Rectal smooth muscle tissue (tissue), 1 donor: ENCODE data around the gene PACSIN1.
A peak's percentile ranks its signal among the peaks of the same experiment; 100 is the strongest.

ENCODE experiments used
- H3K27ac ChIP-seq: one replicate; pipeline ENCODE4 v1.7.0; 2013; ENCODE audit warnings: low read depth, low read length, inconsistent platforms
- H3K27me3 ChIP-seq: one replicate; pipeline ENCODE4 v1.7.0; 2013; ENCODE audit warnings: low read length; ENCODE audit not compliant: control insufficient read depth, insufficient read depth
- H3K36me3 ChIP-seq: one replicate; pipeline ENCODE4 v1.7.0; 2013; ENCODE audit warnings: low read length; ENCODE audit not compliant: control insufficient read depth, insufficient read depth
- H3K4me1 ChIP-seq: one replicate; pipeline ENCODE4 v1.7.0; 2013; ENCODE audit warnings: low read length; ENCODE audit not compliant: control insufficient read depth, insufficient read depth
- H3K4me3 ChIP-seq: one replicate; pipeline ENCODE4 v1.7.0; 2013; ENCODE audit warnings: low read length
- H3K9ac ChIP-seq: one replicate; pipeline ENCODE4 v1.7.0; 2013; ENCODE audit warnings: low read length

Gene PACSIN1

GRCh38 chr6:34553146-34553545 lies 87.3 kb downstream of the PACSIN1 start:
- Histone ChIP-seq H3K27ac (no peak overlapping the region), H3K4me3 (no peak overlapping the region), H3K4me1 (no peaks in the 10 kb centered on the region), H3K27me3 (no peaks in the 10 kb centered on the region), H3K36me3 (no peaks in the 10 kb centered on the region), H3K9ac (no peak overlapping the region)

- Histone ChIP-seq H3K4me3 (no peak overlapping the region), H3K4me1 (no peaks in the 10 kb centered on the region), H3K27ac (no peak overlapping the region), H3K27me3 (no peaks in the 10 kb centered on the region), H3K36me3 (no peaks in the 10 kb centered on the region), H3K9ac (no peak overlapping the region)
Observed at GRCh38 chr6:34553750-34554149, 87.9 kb downstream of the PACSIN1 start.

- no peak overlapping the region for H3K27ac ChIP-seq
- peak overlapping the region; percentile 41 for H3K4me3 ChIP-seq
- H3K9ac ChIP-seq: no peak overlapping the region
- H3K36me3 ChIP-seq: no peaks in the 10 kb centered on the region
- no peaks in the 10 kb centered on the region for H3K27me3 ChIP-seq
- no peaks in the 10 kb centered on the region for H3K4me1 ChIP-seq
Observed at GRCh38 chr6:34554291-34555006, 88.6 kb downstream of the PACSIN1 start.

- no peaks in the 10 kb centered on the region for H3K27me3 ChIP-seq
- H3K36me3 ChIP-seq: no peaks in the 10 kb centered on the region
- H3K4me3 ChIP-seq: peak overlapping the region; percentile 41
- no peak overlapping the region for H3K9ac ChIP-seq
- no peak overlapping the region for H3K27ac ChIP-seq
- no peaks in the 10 kb centered on the region for H3K4me1 ChIP-seq
Observed at GRCh38 chr6:34555007-34555322, 89.1 kb downstream of the PACSIN1 start.

GRCh38 chr6:34555328-34555727 lies 89.5 kb downstream of the PACSIN1 start:
- no peak overlapping the region for H3K27ac ChIP-seq
- no peaks in the 10 kb centered on the region for H3K36me3 ChIP-seq
- H3K27me3 ChIP-seq: no peaks in the 10 kb centered on the region
- peak overlapping the region; percentile 41 for H3K4me3 ChIP-seq
- no peak overlapping the region for H3K9ac ChIP-seq
- no peaks in the 10 kb centered on the region for H3K4me1 ChIP-seq

GRCh38 chr6:34556031-34556471 lies 90.2 kb downstream of the PACSIN1 start, which contains the start of gene SPDEF:
TSS of gene SPDEF (minus strand) at chr6:34556329. CDS start at chr6:34544455, 11,874 bp downstream.
- H3K27me3 ChIP-seq: no peaks in the 10 kb centered on the region
- no peaks in the 10 kb centered on the region for H3K36me3 ChIP-seq
- H3K4me1 ChIP-seq: no peaks in the 10 kb centered on the region
- H3K4me3 ChIP-seq: peak within 1 kb of the TSS; percentile 41
- no peak within 1 kb of the TSS for H3K27ac ChIP-seq
- no peak within 1 kb of the TSS for H3K9ac ChIP-seq

- Histone ChIP-seq H3K27me3 (no peaks in the 10 kb centered on the region), H3K27ac (no peak overlapping the region), H3K4me3 (no peak overlapping the region), H3K36me3 (no peaks in the 10 kb centered on the region), H3K4me1 (no peaks in the 10 kb centered on the region), H3K9ac (no peak overlapping the region)
Observed at GRCh38 chr6:34556493-34556892, 90.6 kb downstream of the PACSIN1 start.

- H3K4me1 ChIP-seq: no peaks in the 10 kb centered on the region
- no peak overlapping the region for H3K9ac ChIP-seq
- H3K27ac ChIP-seq: no peak overlapping the region
- no peaks in the 10 kb centered on the region for H3K36me3 ChIP-seq
- no peak overlapping the region for H3K4me3 ChIP-seq
- no peaks in the 10 kb centered on the region for H3K27me3 ChIP-seq
Observed at GRCh38 chr6:34557228-34557627, 91.4 kb downstream of the PACSIN1 start.

- H3K4me1 ChIP-seq: no peaks in the 10 kb centered on the region
- no peak overlapping the region for H3K9ac ChIP-seq
- H3K4me3 ChIP-seq: no peak overlapping the region
- H3K27ac ChIP-seq: no peak overlapping the region
- no peaks in the 10 kb centered on the region for H3K36me3 ChIP-seq
- H3K27me3 ChIP-seq: no peaks in the 10 kb centered on the region
Observed at GRCh38 chr6:34558172-34558714, 92.4 kb downstream of the PACSIN1 start.

GRCh38 chr6:34559651-34560365 lies 93.9 kb downstream of the PACSIN1 start:
- H3K36me3 ChIP-seq: no peaks in the 10 kb centered on the region
- H3K27me3 ChIP-seq: peaks cover 4% of the 10 kb centered on the region
- no peak overlapping the region for H3K27ac ChIP-seq
- no peaks in the 10 kb centered on the region for H3K4me1 ChIP-seq
- no peak overlapping the region for H3K9ac ChIP-seq
- H3K4me3 ChIP-seq: no peak overlapping the region

GRCh38 chr6:34560366-34561226 lies 94.7 kb downstream of the PACSIN1 start:
- Histone ChIP-seq H3K9ac (no peak overlapping the region), H3K4me3 (no peak overlapping the region), H3K27ac (no peak overlapping the region), H3K4me1 (no peaks in the 10 kb centered on the region), H3K36me3 (no peaks in the 10 kb centered on the region), H3K27me3 (peaks cover 4% of the 10 kb centered on the region)

GRCh38 chr6:34561227-34561530 lies 95.3 kb downstream of the PACSIN1 start:
- Histone ChIP-seq H3K27me3 (peaks cover 4% of the 10 kb centered on the region), H3K27ac (no peak overlapping the region), H3K4me3 (no peak overlapping the region), H3K36me3 (no peaks in the 10 kb centered on the region), H3K4me1 (no peaks in the 10 kb centered on the region), H3K9ac (no peak overlapping the region)
